ENCODE measurements around the gene PXMP2. TPM values are rescaled to one million over a fixed set of nuclear protein-coding genes. Genes with fewer than 3 reads are reported as not detected.

Gene PXMP2
- total RNA-seq, 2 experiments from 2014 or later, result 14.3 TPM

- CTCF ChIA-PET, result no interaction called here
- no peaks in the 10 kb centered on the region for H3K27me3 Mint-ChIP-seq
- no peaks in the 10 kb centered on the region for H3K9me3 Mint-ChIP-seq
- no peak for DNase-seq
- POLR2A ChIA-PET, result interaction anchor here (1.1 kb wide), 1 partner anchor 15 kb away, joined by 3 read pairs; no protein-coding TSS in a partner anchor
- no peak overlapping the region for H3K27ac Mint-ChIP-seq
- H3K36me3 Mint-ChIP-seq (ENCODE audit: low read depth), result peaks cover 70% of the 10 kb centered on the region
- no peak overlapping the region for H3K4me3 Mint-ChIP-seq
- TF ChIP-seq CTCF (IDR thresholded peaks at IDR 0.05), result no peak
- peaks cover 4% of the 10 kb centered on the region for H3K4me1 Mint-ChIP-seq (ENCODE audit: low read depth)
- no peak for ATAC-seq
- intact Hi-C loops (cut with micrococcal nuclease), result no loop called here
Observed at GRCh38 chr12:132660052-132660451, 27.3 kb upstream of the PXMP2 start.

- intact Hi-C loops (cut with micrococcal nuclease), result no loop called here
- ChIA-PET POLR2A (interaction anchor here (0.7 to 1.4 kb wide), 3 partner anchors 12 to 25 kb away, joined by 3 read pairs; no protein-coding TSS in a partner anchor), CTCF (interaction anchor here (1.6 kb wide), 1 partner anchor 46 kb away, joined by 5 read pairs; no protein-coding TSS in a partner anchor)
- Mint-ChIP-seq H3K9me3 (no peaks in the 10 kb centered on the region), H3K4me3 (no peak overlapping the region), H3K36me3 (ENCODE audit: low read depth) (peaks cover 79% of the 10 kb centered on the region), H3K4me1 (ENCODE audit: low read depth) (peaks cover 4% of the 10 kb centered on the region), H3K27me3 (no peaks in the 10 kb centered on the region), H3K27ac (no peak overlapping the region)
- no peak for TF ChIP-seq CTCF (IDR thresholded peaks at IDR 0.05)
- DNase-seq (no peak), ATAC-seq (no peak)
Observed at GRCh38 chr12:132660996-132661395, 26.4 kb upstream of the PXMP2 start.

GRCh38 chr12:132661972-132662371, 25.4 kb upstream of the PXMP2 start:
- Mint-ChIP-seq H3K4me1 (ENCODE audit: low read depth) (peaks cover 4% of the 10 kb centered on the region), H3K4me3 (no peak overlapping the region), H3K9me3 (no peaks in the 10 kb centered on the region), H3K36me3 (ENCODE audit: low read depth) (peaks cover 82% of the 10 kb centered on the region), H3K27ac (no peak overlapping the region), H3K27me3 (no peaks in the 10 kb centered on the region)
- ATAC-seq (no peak), DNase-seq (no peak)
- POLR2A ChIA-PET, result interaction anchor here (1.0 to 1.4 kb wide), 2 partner anchors 13 to 24 kb away, joined by 3 read pairs; no protein-coding TSS in a partner anchor
- TF ChIP-seq CTCF (IDR thresholded peaks at IDR 0.05), result no peak
- intact Hi-C loops (cut with micrococcal nuclease), result no loop called here
- CTCF ChIA-PET, result interaction anchor here (1.6 kb wide), 1 partner anchor 47 kb away, joined by 5 read pairs; no protein-coding TSS in a partner anchor

- no peak for TF ChIP-seq CTCF (IDR thresholded peaks at IDR 0.05)
- ChIA-PET POLR2A (interaction anchor here (1.4 kb wide), 1 partner anchor 23 kb away, joined by 3 read pairs; no protein-coding TSS in a partner anchor), CTCF (no interaction called here)
- no peak overlapping the region for H3K27ac Mint-ChIP-seq
- peaks cover 4% of the 10 kb centered on the region for H3K4me1 Mint-ChIP-seq (ENCODE audit: low read depth)
- intact Hi-C loops (cut with micrococcal nuclease), result no loop called here
- H3K4me3 Mint-ChIP-seq, result no peak overlapping the region
- H3K36me3 Mint-ChIP-seq (ENCODE audit: low read depth), result peaks cover 81% of the 10 kb centered on the region
- no peaks in the 10 kb centered on the region for H3K27me3 Mint-ChIP-seq
- ATAC-seq (no peak), DNase-seq (no peak)
- no peaks in the 10 kb centered on the region for H3K9me3 Mint-ChIP-seq
Observed at GRCh38 chr12:132662901-132663755, 24.3 kb upstream of the PXMP2 start.

All from activated CD8-positive, alpha-beta T cell treated with anti-CD3 and anti-CD28 coated beads for 36 hours (primary cell).